GM12878 (cell line): ENCODE data around the gene FLT1. TPM values are rescaled to one million over a fixed set of nuclear protein-coding genes. Genes with fewer than 3 reads are reported as not detected.

Experiments
- ATAC-seq: fragments of 200-7000 bp; cut with Tn5 transposase; 3 replicates; pipeline ENCODE4 v1.9.1; 2020; ENCODE audit warnings: mild to moderate bottlenecking, moderate library complexity
- BruUV-seq: library from RNA; stranded (reverse); fragments of 400-500 nt; replicated peaks from 2 replicates; lab custom pipeline; 2021; lab: Mats Ljungman, UMichigan
- CTCF ChIA-PET: fragments of 300-600 bp; sonication (Branson Sonifier 250); formaldehyde crosslinking; extraction: SDS; loops from one replicate; lab custom pipeline; 2021; ENCODE audit warnings: inconsistent platforms; lab: Yijun Ruan, JAX
- POLR2A ChIA-PET: fragments of 350-600 bp; formaldehyde crosslinking; extraction: SDS; loops from one replicate; lab custom pipeline; 2021; ENCODE audit warnings: inconsistent platforms; lab: Charles Lee
- RAD21 ChIA-PET: fragments of 300-600 bp; sonication (Branson Sonifier 250); formaldehyde crosslinking; loops from one replicate; lab custom pipeline; 2023; ENCODE audit warnings: antibody characterized with exemption; ENCODE audit not compliant: unreplicated experiment; lab: Charles Lee
- SMC1A ChIA-PET: fragments of 300-600 bp; sonication (Branson Sonifier 250); formaldehyde crosslinking; loops from one replicate; lab custom pipeline; 2023; ENCODE audit not compliant: unreplicated experiment, uncharacterized antibody; lab: Charles Lee
- DNase-seq: peaks from one replicate; pipeline ENCODE4 v3.0.0-alpha.2; 2011; ENCODE audit warnings: low read depth, low spot score
- FAIRE-seq: peaks from 3 replicates; lab custom pipeline; 2011; peaks lifted over from hg19 to GRCh38; lab: Jason Lieb, UNC
- H2AFZ ChIP-seq: 2 replicates; pipeline ENCODE4 v1.6.0; 2011; ENCODE audit warnings: low read depth, low read length, control low read depth; ENCODE audit not compliant: control insufficient read depth
- H3K27ac ChIP-seq: 2 replicates; pipeline ENCODE4 v1.5.1; 2011; ENCODE audit warnings: control low read depth; ENCODE audit not compliant: control insufficient read depth, insufficient read depth
- H3K27me3 ChIP-seq, 2 experiments: replicated peaks in 1 of 2; 2 replicates each; pipeline versions ENCODE4 v1.6.0 to v1.6.1; 2011; ENCODE audit warnings: low read length in 1 of 2; ENCODE audit not compliant: control insufficient read depth in 2 of 2, insufficient read depth in 2 of 2
- H3K36me3 ChIP-seq, 2 experiments: 2 replicates each; pipeline ENCODE4 v1.5.1; 2011; ENCODE audit warnings: low read length in 1 of 2; ENCODE audit not compliant: control insufficient read depth in 2 of 2, insufficient read depth in 2 of 2
- H3K4me1 ChIP-seq: 2 replicates; pipeline ENCODE4 v1.6.1; 2011; ENCODE audit warnings: mild to moderate bottlenecking, low read length, moderate library complexity, mixed read lengths; ENCODE audit not compliant: control insufficient read depth, insufficient read depth
- H3K4me2 ChIP-seq: 2 replicates; pipeline ENCODE4 v1.6.0; 2011; ENCODE audit warnings: control low read depth; ENCODE audit not compliant: control insufficient read depth, insufficient read depth
- H3K4me3 ChIP-seq: fragments of 200-600 bp; sonication (generic); 2 replicates; pipeline ENCODE4 v1.5.1; 2016
- H3K79me2 ChIP-seq: 2 replicates; pipeline ENCODE4 v1.6.0; 2011; ENCODE audit warnings: low read length; ENCODE audit not compliant: control insufficient read depth, insufficient read depth
- H3K9ac ChIP-seq: 2 replicates; pipeline ENCODE4 v1.8.0; 2011; ENCODE audit warnings: low read length, control low read depth, mixed read lengths; ENCODE audit not compliant: control insufficient read depth, insufficient read depth
- H3K9me3 ChIP-seq: replicated peaks from 3 replicates; pipeline ENCODE4 v1.5.1; 2011; ENCODE audit warnings: mild to moderate bottlenecking, low read length; ENCODE audit not compliant: control insufficient read depth, insufficient read depth
- H4K20me1 ChIP-seq: 2 replicates; pipeline ENCODE4 v1.6.0; 2011; ENCODE audit not compliant: control insufficient read depth, insufficient read depth
- BHLHE40 ChIP-seq, 2 experiments: fragments of 450-650 bp in 1 of 2; IDR thresholded peaks; 2 replicates each; pipeline ENCODE4 v1.6.1; 2011 to 2017; ENCODE audit warnings: low read depth in 2 of 2, borderline replicate concordance in 1 of 2, improper control_type of control experiment in 1 of 2, low read length in 1 of 2, mild to moderate bottlenecking in 1 of 2
- EED ChIP-seq: sonication (generic); IDR thresholded peaks from 2 replicates; pipeline ENCODE4 v1.6.1; 2016; ENCODE audit warnings: antibody characterized with exemption, low read depth
- FOXK2 ChIP-seq: fragments of 450-650 bp; IDR thresholded peaks from 2 replicates; pipeline ENCODE4 v1.6.1; 2017; ENCODE audit warnings: mild to moderate bottlenecking, moderate library complexity
- IKZF2 ChIP-seq, 2 experiments: fragments of 450-650 bp; IDR thresholded peaks; 2 replicates each; pipeline ENCODE4 v1.6.1; 2017; ENCODE audit warnings: mild to moderate bottlenecking in 2 of 2, moderate library complexity in 2 of 2
- STAT1 ChIP-seq: fragments of 450-650 bp; conservative IDR thresholded peaks from 2 replicates; pipeline ENCODE4 v1.6.1; 2014; ENCODE audit warnings: antibody characterized with exemption, mild to moderate bottlenecking
- WGBS: methylation state at CpG from one replicate; pipeline ENCODE4 v1.1.6; 2016; ENCODE audit warnings: low lambda C conversion rate; ENCODE audit not compliant: insufficient replicate concordance, insufficient coverage; ENCODE audit errors: missing lambda C conversion rate; 5-methylcytosine and 5-hydroxymethylcytosine counted together
- in situ Hi-C: fragments of 300-500 bp; cut with MboI; formaldehyde crosslinking; loops from 9 replicates; pipeline ENCODE4 v1.14.3; 2018; ENCODE audit warnings: mixed read lengths
- intact Hi-C: fragments of 100-400 bp; cut with micrococcal nuclease; formaldehyde crosslinking; loops from one replicate; pipeline ENCODE4 v1.14.2; 2022; ENCODE audit not compliant: unreplicated experiment
- polyA plus RNA-seq, 11 experiments: library from polyadenylated mRNA; depleted of rRNA in 4 of 11; unstranded in 6 of 11; stranded (reverse) in 5 of 11; fragments of >200 nt; fragmentation: Nextera tagmentation in 4 of 11; fragmentation: Illumina TruSeq in 1 of 11; extraction: Ambion mirVana in 4 of 11; extraction: Trizol in 1 of 11; gene quantifications; 1 replicate in 1 of 11; 2 replicates in 10 of 11; pipeline versions ENCODE4 v1.2.1 to v1.2.3, GENCODE V29; 2011 to 2016; ENCODE audit warnings: inconsistent platforms in 2 of 11, missing spikeins in 2 of 11, low read depth in 1 of 11
- total RNA-seq, 4 experiments: library from RNA; depleted of rRNA in 3 of 4; stranded (reverse); fragments of >200 nt in 3 of 4; fragmentation: Illumina TruSeq in 1 of 4; extraction: Trizol in 1 of 4; gene quantifications; 2 replicates each; pipeline versions ENCODE4 v1.2.1 to v1.2.3, GENCODE V29; 2013 to 2021
- TF ChIP-seq, protein P1 (sequence below): fragments of 450-650 bp; IDR thresholded peaks from 2 replicates; pipeline ENCODE4 v1.6.1; 2017; ENCODE audit warnings: mild to moderate bottlenecking

Gene FLT1
- total and polyA plus RNA-seq, 10 of the 15 experiments (the other 5 are each of a cell fraction or from before 2014, with no cell fraction given) = 0.55 to 5.6 (median 0.84) TPM

DNA sequence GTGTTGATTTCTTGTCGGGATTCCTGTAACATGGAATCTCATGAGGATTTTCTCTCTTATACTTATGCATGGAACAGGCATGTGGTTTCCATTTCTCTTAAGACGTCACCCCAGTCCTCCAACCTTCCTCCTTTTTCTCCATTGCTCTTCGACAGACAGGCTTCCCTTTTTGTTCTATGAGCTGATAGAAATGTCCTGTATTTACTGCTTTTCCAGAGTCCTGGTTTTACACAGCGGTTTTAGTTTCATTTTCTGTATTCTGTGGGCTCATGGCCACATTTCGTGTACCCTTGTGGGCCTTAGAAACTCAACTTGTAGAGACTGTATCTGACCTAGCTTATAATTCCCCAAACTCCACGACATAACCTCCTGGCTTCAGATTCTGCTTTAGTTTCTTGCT lies 243.5 kb downstream of the FLT1 start:
- no TSS peak for BruUV-seq
- Histone ChIP-seq H3K9ac (no peak overlapping the region; the same call in 1 of the 2 replicates), H3K4me3 (no peak overlapping the region)
- TF ChIP-seq STAT1 (no peak), IKZF2 (IDR thresholded peaks at IDR 0.05) (peak; percentile 18 to 23; a peak in 1 of 4 replicates), FOXK2 (no peak), EED (0 out of 2 replicates have a peak, but pooled peaks have one; percentile 29), BHLHE40 (IDR thresholded peaks at IDR 0.05; ENCODE audit: borderline replicate concordance in 1 of 2, low read depth in 2 of 2, low read length in 1 of 2) (no peak)
- TF ChIP-seq, protein P1, sequence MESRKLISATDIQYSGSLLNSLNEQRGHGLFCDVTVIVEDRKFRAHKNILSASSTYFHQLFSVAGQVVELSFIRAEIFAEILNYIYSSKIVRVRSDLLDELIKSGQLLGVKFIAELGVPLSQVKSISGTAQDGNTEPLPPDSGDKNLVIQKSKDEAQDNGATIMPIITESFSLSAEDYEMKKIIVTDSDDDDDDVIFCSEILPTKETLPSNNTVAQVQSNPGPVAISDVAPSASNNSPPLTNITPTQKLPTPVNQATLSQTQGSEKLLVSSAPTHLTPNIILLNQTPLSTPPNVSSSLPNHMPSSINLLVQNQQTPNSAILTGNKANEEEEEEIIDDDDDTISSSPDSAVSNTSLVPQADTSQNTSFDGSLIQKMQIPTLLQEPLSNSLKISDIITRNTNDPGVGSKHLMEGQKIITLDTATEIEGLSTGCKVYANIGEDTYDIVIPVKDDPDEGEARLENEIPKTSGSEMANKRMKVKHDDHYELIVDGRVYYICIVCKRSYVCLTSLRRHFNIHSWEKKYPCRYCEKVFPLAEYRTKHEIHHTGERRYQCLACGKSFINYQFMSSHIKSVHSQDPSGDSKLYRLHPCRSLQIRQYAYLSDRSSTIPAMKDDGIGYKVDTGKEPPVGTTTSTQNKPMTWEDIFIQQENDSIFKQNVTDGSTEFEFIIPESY = no peak
- TF ChIP-seq, all 136 proteins: peak for 2
- POLR2A ChIA-PET = no interaction called here
- no peaks in the 10 kb centered on the region; the same call in 1 of the 2 replicates for H3K79me2 ChIP-seq
- peaks cover 20% of the 10 kb centered on the region for H3K4me1 ChIP-seq
- intact Hi-C loops = no loop called here
- SMC1A ChIA-PET = interaction anchor here (1.4 kb wide), 1 partner anchor 10 kb away, joined by 6 read pairs; no protein-coding TSS in a partner anchor
- in situ Hi-C loops = no loop called here
- H2AFZ ChIP-seq = no peak overlapping the region
- H3K36me3 ChIP-seq = peaks cover 0 to 4% of the 10 kb centered on the region in 2 experiments; a peak in 2 of 4 replicates
- no peaks in the 10 kb centered on the region for H3K27me3 ChIP-seq
- CTCF ChIA-PET = no interaction called here
- no peak for DNase-seq
- WGBS = 23% methylated on average over 6 of the region's 6 CpGs
- ATAC-seq = peak; percentile 34; the same call in 1 of the 3 replicates
- H3K27ac ChIP-seq = peak overlapping the region; percentile 24; the same call in 1 of the 2 replicates
- peak overlapping the region; percentile 66 for H3K4me2 ChIP-seq
- no peaks in the 10 kb centered on the region for H4K20me1 ChIP-seq
- no peak for FAIRE-seq
- RAD21 ChIA-PET = no interaction called here
- peaks cover 2% of the 10 kb centered on the region for H3K9me3 ChIP-seq
